Kidney (tissue), 14 donors: ENCODE results near the gene LRRC55. TPM values are rescaled to one million over a fixed set of nuclear protein-coding genes. Genes with fewer than 3 reads are reported as not detected.
A peak's percentile ranks its signal among the peaks of the same experiment; 100 is the strongest.

Experiments used
- DNase-seq, 5 donors: peaks; one replicate each; pipeline ENCODE4 v3.0.0-alpha.2; 2013 to 2020
- FAIRE-seq: peaks from 2 replicates; lab custom pipeline; 2012; peaks lifted over from hg19 to GRCh38; lab: Jason Lieb, UNC
- H3K27ac ChIP-seq, 2 donors: one replicate each; pipeline ENCODE4 v1.7.0; 2013; ENCODE audit warnings: low read depth in 2 of 2, low read length in 2 of 2, inconsistent platforms in 1 of 2
- H3K27me3 ChIP-seq: one replicate; pipeline ENCODE4 v1.7.1; 2013; ENCODE audit warnings: low read length, inconsistent platforms; ENCODE audit not compliant: control insufficient read depth, insufficient read depth
- H3K36me3 ChIP-seq, 3 donors: one replicate each; pipeline versions ENCODE4 v1.7.0 to v1.7.1; 2013; ENCODE audit warnings: low read length in 3 of 3, control low read depth in 1 of 3, inconsistent platforms in 1 of 3; ENCODE audit not compliant: insufficient read depth in 3 of 3, control insufficient read depth in 2 of 3
- H3K4me1 ChIP-seq, 3 donors: one replicate each; pipeline versions ENCODE4 v1.7.0 to v1.7.1; 2013; ENCODE audit warnings: low read length in 3 of 3, inconsistent platforms in 1 of 3, low read depth in 1 of 3; ENCODE audit not compliant: control insufficient read depth in 2 of 3, insufficient read depth in 2 of 3
- H3K4me3 ChIP-seq, 3 donors: one replicate each; pipeline versions ENCODE4 v1.7.0 to v1.8.1; 2013; ENCODE audit warnings: low read length in 3 of 3, control low read depth in 1 of 3, inconsistent platforms in 1 of 3
- H3K9ac ChIP-seq, 3 donors: one replicate each; pipeline versions ENCODE4 v1.7.0 to v1.7.1; 2013; ENCODE audit warnings: low read length in 3 of 3, control low read depth in 1 of 3, inconsistent platforms in 1 of 3
- H3K9me3 ChIP-seq, 3 donors: one replicate each; pipeline versions ENCODE4 v1.7.0 to v1.7.1; 2013; ENCODE audit warnings: low read length in 3 of 3, control low read depth in 1 of 3, inconsistent platforms in 1 of 3; ENCODE audit not compliant: control insufficient read depth in 2 of 3, insufficient read depth in 1 of 3
- intact Hi-C: fragments of 100-400 bp; cut with DNase I; formaldehyde crosslinking; loops from one replicate; pipeline ENCODE4 v1.11.1; 2022
- polyA plus RNA-seq: library from polyadenylated mRNA; stranded (reverse); fragments of 350-450 nt; fragmentation: Illumina TruSeq; extraction: RNeasy Lipid Tissue Mini Kit (QIAGEN cat#74804); gene quantifications from one replicate; pipeline ENCODE4 v1.2.3, GENCODE V29; 2014; ENCODE audit warnings: low read depth, low replicate concordance; ENCODE audit not compliant: insufficient read depth
- total RNA-seq: library from RNA; stranded (reverse); fragmentation: NEBNext Ultra II Directional; extraction: Animal tissue kit (Norgen Biotek cat#: 25700); gene quantifications from one replicate; pipeline ENCODE4 v1.2.1, GENCODE V29; 2021
- TF ChIP-seq, protein P1 (sequence below): IDR thresholded peaks from 3 replicates; pipeline ENCODE4 v1.5.1; 2012; ENCODE audit warnings: mild to moderate bottlenecking, moderate library complexity, borderline replicate concordance; ENCODE audit not compliant: insufficient read depth; ENCODE audit errors: extremely low read depth
- donor health status: control.
- donor health status: control.
- donor health status: control.
- donor health status: control.
- donor health status: control.
- donor health status: DM: yes; HTN: yes; CAD: no.
- donor health status: Normal renal cell carcinoma (clear cell type).

The LRRC55 gene
- total and polyA plus RNA-seq, 2 donors from 2014 or later: 0.09 TPM; not detected in 1

DNA sequence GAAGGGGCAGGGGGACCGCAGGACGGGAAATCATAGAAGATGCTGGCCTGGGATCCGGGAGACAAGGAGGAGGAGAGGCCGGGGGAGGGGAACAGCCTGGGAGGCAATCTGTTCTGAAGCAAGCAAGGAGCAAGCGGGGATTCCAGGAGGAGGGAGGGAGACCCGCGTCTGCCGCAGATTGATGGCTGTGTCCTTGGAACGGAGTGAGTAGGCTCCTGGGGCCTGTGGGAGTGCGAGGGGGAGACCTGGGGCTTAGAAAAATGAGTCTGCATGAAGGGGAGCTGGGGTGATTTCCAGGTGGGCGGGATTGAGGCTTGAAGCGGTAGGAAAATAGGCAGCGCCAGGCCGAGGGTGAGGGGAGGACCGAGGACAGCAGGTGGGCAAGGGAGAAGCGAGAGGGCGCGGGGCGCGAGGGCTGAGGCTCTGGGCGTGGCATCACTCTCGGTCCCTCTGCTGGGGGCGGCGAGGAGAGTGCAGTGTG lies 1.6 kb upstream of the LRRC55 start:
- Histone ChIP-seq H3K9ac (no peak overlapping the region), H3K27ac (no peak overlapping the region), H3K36me3 (no peaks in the 10 kb centered on the region), H3K27me3 (no peaks in the 10 kb centered on the region), H3K9me3 (no peaks in the 10 kb centered on the region), H3K4me1 (no peaks in the 10 kb centered on the region), H3K4me3 (no peak overlapping the region)
- FAIRE-seq: no peak
- peak in 4 of 5 donors; percentile 60 to 79 (median 68) for DNase-seq
- TF ChIP-seq, protein P1, sequence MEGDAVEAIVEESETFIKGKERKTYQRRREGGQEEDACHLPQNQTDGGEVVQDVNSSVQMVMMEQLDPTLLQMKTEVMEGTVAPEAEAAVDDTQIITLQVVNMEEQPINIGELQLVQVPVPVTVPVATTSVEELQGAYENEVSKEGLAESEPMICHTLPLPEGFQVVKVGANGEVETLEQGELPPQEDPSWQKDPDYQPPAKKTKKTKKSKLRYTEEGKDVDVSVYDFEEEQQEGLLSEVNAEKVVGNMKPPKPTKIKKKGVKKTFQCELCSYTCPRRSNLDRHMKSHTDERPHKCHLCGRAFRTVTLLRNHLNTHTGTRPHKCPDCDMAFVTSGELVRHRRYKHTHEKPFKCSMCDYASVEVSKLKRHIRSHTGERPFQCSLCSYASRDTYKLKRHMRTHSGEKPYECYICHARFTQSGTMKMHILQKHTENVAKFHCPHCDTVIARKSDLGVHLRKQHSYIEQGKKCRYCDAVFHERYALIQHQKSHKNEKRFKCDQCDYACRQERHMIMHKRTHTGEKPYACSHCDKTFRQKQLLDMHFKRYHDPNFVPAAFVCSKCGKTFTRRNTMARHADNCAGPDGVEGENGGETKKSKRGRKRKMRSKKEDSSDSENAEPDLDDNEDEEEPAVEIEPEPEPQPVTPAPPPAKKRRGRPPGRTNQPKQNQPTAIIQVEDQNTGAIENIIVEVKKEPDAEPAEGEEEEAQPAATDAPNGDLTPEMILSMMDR: no peak
- intact Hi-C loops: no loop called here

DNA sequence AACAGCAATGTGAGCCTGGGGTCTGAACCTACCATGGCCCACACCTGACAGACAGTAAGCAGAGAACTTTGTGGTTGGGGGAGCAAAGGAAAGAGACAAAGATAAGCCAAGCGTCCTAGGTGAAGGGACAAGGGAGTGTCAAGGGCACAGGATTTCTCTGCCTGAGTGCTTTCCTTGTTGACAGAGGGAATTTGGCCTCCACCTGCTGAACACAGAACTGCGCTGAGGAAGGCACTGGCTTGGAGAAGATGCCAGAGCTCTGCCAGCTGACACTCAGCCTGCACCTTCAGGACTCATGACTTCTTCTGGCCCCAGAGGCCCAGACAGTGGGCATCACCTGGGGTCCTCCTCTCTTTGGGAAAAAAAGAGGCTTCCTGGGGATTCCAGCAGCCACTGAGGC lies 789 bp upstream of the LRRC55 start:
- intact Hi-C loops: no loop called here
- Histone ChIP-seq H3K4me3 (no peak overlapping the region), H3K36me3 (no peaks in the 10 kb centered on the region), H3K9ac (no peak overlapping the region), H3K27ac (no peak overlapping the region), H3K4me1 (no peaks in the 10 kb centered on the region), H3K9me3 (no peaks in the 10 kb centered on the region), H3K27me3 (no peaks in the 10 kb centered on the region)
- TF ChIP-seq, protein P1: no peak
- DNase-seq: peak in 1 of 5 donors; percentile 10
- FAIRE-seq: no peak

DNA sequence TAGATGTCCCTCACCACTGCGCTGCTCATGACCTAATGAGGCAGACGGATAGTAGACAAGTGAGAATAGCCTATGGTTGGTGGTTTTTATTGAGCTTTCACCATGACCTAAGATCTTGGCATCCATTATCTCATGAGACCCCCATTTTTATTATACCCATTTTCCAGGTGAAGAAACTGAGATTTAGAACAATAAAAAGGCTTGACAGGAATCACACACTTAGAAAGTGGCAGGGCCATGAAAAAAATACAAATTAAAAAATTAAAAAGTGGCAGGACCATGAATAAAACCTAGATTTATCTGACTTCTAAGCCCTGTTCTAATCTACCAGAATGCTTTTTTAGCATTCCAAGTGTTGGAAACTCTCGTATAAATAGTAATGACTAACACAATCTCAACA lies 1.1 kb downstream of the LRRC55 start:
- intact Hi-C loops: no loop called here
- no peak for DNase-seq
- FAIRE-seq: no peak
- TF ChIP-seq, protein P1: no peak
- H3K27ac ChIP-seq: no peak overlapping the region
- no peaks in the 10 kb centered on the region for H3K4me1 ChIP-seq
- H3K36me3 ChIP-seq: no peaks in the 10 kb centered on the region
- H3K27me3 ChIP-seq: no peaks in the 10 kb centered on the region
- no peak overlapping the region for H3K4me3 ChIP-seq
- H3K9ac ChIP-seq: no peak overlapping the region
- no peaks in the 10 kb centered on the region for H3K9me3 ChIP-seq

DNA sequence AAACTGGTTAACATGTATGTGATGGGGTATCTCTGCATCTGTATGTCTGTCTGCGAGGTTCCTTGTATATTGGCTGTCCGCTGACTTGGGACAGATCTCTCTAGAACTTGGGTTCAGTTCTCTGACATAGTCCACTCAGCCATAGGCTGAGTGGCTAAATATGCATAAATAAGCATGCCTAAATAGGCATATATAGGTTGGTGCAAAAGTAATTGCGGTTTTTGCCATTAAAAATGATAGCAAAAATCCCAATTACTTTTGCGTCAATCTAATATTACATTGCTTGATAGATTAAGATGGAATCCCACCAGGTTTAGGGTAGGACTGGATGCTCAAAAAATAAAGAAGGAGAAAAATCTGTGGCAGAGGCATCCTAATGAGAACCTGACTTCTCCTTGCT lies 8.8 kb downstream of the LRRC55 start:
- no peaks in the 10 kb centered on the region for H3K27me3 ChIP-seq
- H3K9ac ChIP-seq: no peak overlapping the region
- no peak overlapping the region for H3K27ac ChIP-seq
- no peaks in the 10 kb centered on the region for H3K36me3 ChIP-seq
- FAIRE-seq (no peak), DNase-seq (no peak)
- H3K9me3 ChIP-seq: no peaks in the 10 kb centered on the region
- no peaks in the 10 kb centered on the region for H3K4me1 ChIP-seq
- intact Hi-C loops: no loop called here
- TF ChIP-seq, protein P1: no peak
- H3K4me3 ChIP-seq: no peak overlapping the region
